ENCODE measurements around the gene MYBPH.

DNA sequence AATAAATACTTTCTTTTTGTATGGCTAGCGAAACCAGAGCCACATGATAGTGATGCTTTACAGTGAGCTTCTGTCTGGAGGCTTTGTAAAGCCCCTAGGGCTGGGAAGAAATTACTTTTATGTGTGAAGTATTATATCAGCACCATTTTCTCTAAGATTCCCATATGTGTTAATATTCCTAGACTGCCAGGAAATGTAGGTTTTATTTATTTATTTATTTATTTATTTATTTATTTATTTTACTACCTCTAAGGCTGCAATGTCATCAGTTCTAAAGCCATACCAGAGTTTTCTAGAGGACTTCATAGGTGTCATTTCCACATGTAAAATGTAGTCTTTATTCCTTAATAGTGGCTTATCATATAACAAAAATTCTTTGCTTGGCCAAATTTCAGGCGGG lies 15.3 kb upstream of the MYBPH start:
- TF ChIP-seq, protein P1, sequence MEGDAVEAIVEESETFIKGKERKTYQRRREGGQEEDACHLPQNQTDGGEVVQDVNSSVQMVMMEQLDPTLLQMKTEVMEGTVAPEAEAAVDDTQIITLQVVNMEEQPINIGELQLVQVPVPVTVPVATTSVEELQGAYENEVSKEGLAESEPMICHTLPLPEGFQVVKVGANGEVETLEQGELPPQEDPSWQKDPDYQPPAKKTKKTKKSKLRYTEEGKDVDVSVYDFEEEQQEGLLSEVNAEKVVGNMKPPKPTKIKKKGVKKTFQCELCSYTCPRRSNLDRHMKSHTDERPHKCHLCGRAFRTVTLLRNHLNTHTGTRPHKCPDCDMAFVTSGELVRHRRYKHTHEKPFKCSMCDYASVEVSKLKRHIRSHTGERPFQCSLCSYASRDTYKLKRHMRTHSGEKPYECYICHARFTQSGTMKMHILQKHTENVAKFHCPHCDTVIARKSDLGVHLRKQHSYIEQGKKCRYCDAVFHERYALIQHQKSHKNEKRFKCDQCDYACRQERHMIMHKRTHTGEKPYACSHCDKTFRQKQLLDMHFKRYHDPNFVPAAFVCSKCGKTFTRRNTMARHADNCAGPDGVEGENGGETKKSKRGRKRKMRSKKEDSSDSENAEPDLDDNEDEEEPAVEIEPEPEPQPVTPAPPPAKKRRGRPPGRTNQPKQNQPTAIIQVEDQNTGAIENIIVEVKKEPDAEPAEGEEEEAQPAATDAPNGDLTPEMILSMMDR (IDR thresholded peaks at IDR 0.05) = no peak
- no peak for TF ChIP-seq POLR2A (IDR thresholded peaks at IDR 0.05)

Data from right lobe of liver (tissue), 4 donors.